Measurements from ENCODE around the gene SHC3.

SHC3 gene

GRCh38 chr9:88959727-88960469, 218.7 kb downstream of the SHC3 start:
- DNase-seq (ENCODE audit: low read depth): no peak

- DNase-seq (ENCODE audit: low read depth): no peak
Measured at GRCh38 chr9:88957526-88957925, 221.1 kb downstream of the SHC3 start.
